ENCODE results near the gene SLC38A1. TPM values are rescaled to one million over a fixed set of nuclear protein-coding genes. Genes with fewer than 3 reads are reported as not detected.

SLC38A1 gene
- total RNA-seq, 1 donor from 2014 or later: 58.5 TPM

DNA sequence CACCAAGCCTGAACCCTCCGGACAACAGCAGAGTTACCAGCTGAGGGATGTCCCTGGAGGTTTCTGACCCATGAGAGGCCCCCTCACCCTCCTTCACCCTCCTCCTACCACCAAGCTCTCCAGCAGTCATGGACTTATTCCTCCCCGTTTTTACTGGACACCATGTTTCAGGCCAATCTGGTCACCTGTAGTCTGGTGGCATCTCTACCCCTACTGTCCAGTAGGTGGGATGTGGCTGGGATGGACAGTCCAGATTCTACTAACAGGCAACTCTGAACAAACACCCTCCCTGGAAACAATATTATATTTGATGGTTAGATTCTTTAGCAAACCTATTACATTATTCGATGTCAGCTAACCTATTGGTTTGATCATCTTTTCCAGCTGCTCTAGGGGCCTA, 83.2 kb downstream of the SLC38A1 start:
- TF ChIP-seq, protein P1, sequence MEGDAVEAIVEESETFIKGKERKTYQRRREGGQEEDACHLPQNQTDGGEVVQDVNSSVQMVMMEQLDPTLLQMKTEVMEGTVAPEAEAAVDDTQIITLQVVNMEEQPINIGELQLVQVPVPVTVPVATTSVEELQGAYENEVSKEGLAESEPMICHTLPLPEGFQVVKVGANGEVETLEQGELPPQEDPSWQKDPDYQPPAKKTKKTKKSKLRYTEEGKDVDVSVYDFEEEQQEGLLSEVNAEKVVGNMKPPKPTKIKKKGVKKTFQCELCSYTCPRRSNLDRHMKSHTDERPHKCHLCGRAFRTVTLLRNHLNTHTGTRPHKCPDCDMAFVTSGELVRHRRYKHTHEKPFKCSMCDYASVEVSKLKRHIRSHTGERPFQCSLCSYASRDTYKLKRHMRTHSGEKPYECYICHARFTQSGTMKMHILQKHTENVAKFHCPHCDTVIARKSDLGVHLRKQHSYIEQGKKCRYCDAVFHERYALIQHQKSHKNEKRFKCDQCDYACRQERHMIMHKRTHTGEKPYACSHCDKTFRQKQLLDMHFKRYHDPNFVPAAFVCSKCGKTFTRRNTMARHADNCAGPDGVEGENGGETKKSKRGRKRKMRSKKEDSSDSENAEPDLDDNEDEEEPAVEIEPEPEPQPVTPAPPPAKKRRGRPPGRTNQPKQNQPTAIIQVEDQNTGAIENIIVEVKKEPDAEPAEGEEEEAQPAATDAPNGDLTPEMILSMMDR (IDR thresholded peaks at IDR 0.05): no peak

DNA sequence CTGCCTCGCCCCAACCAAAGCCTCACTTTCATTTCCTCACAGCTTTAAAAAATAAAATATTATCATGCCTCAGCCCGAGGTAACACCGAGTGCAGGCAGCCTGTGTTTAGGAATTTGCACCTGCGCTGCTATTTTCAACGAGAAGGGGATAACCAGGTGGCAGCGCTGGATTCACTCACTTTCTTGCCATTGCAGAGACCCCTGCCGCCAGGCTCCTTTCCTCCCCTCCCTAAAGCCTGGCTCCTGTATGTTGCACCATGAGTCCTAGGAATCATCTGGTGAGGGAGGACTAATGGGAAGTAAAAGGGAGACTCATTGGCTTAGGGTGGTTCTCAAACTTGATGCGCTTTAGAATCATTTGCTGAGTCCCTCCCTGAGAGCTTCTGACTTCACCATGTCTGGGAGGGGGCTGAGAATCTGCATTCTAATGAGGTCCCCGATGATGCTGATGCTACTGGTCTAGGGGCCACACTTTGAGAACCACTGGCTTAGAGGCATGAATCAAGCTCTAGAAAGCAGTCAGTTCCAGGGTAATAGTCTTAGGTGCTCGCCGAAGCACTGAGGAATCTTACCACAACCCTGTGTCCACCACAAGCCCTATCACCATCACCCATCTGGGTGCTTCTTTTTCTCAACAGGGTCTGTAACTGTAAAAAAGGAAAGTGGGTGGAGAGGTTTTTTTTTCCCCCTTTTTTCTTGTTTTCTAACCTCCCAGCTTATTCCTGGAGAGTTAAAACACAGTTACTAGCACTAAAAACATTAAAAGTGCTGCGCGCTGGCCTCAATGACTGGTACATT, 83.8 kb downstream of the SLC38A1 start:
- Histone ChIP-seq H3K4me3 (no peak overlapping the region), H3K27ac (no peak overlapping the region), H3K9me3 (no peaks in the 10 kb centered on the region), H3K4me1 (peaks cover 6% of the 10 kb centered on the region), H3K27me3 (no peaks in the 10 kb centered on the region), H3K36me3 (no peaks in the 10 kb centered on the region)
- intact Hi-C loops (cut with DNase I): no loop called here
- DNase-seq (no peak), ATAC-seq (no peak)
- TF ChIP-seq, protein P1 (IDR thresholded peaks at IDR 0.05): no peak

More for the DNA sequence above, 83.2 kb downstream of the SLC38A1 start:
- peaks cover 6% of the 10 kb centered on the region for H3K4me1 ChIP-seq
- H3K36me3 ChIP-seq: no peaks in the 10 kb centered on the region
- H3K4me3 ChIP-seq: no peak overlapping the region
- DNase-seq (no peak), ATAC-seq (no peak)
- H3K27ac ChIP-seq: no peak overlapping the region
- no peaks in the 10 kb centered on the region for H3K9me3 ChIP-seq
- intact Hi-C loops (cut with DNase I): no loop called here
- no peaks in the 10 kb centered on the region for H3K27me3 ChIP-seq

DNA sequence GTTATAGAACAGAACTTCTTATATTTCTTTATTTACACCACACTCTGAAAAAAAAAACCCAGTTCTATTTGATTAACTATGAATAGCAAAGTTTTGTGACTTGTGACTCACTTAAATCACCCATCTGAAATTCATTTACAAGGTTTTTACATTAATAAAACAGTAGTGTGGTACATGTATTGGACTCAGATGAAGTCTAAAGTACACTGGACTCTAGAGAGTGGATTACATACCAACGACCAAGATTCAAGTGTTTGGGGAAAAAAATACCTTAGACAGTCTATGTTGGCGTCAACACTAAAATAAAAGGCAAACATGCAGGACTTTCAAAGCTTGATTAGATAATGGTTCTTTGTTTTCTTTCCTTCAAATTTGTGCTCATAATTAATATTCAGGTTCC, 85.7 kb downstream of the SLC38A1 start:
- intact Hi-C loops (cut with DNase I): no loop called here
- peaks cover 6% of the 10 kb centered on the region for H3K4me1 ChIP-seq
- no peak for ATAC-seq
- no peak overlapping the region for H3K27ac ChIP-seq
- no peak for DNase-seq
- H3K36me3 ChIP-seq: no peaks in the 10 kb centered on the region
- H3K9me3 ChIP-seq: no peaks in the 10 kb centered on the region
- TF ChIP-seq, protein P1 (IDR thresholded peaks at IDR 0.05): no peak
- no peak overlapping the region for H3K4me3 ChIP-seq
- H3K27me3 ChIP-seq: no peaks in the 10 kb centered on the region

DNA sequence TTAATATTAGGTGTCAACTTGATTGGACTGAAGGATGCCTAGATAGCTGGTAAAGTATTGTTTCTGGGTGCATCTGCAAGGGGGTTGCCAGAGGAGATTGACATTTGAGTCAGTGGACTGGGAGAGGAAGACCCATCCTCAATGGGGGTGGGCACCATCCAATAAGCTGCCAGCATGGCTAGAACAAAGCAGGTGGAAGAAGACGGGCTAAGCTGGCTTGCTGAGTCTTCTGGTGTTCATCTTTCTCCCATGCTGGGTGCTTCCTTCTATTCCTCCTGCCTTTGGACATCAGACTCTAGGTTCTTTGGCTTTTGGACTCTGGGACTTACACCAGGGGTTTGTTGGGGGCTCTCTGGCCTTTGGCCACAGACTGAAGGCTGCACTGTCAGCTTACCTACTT, 87.4 kb downstream of the SLC38A1 start:
- Histone ChIP-seq H3K4me1 (peaks cover 11% of the 10 kb centered on the region), H3K4me3 (no peak overlapping the region), H3K9me3 (no peaks in the 10 kb centered on the region), H3K36me3 (no peaks in the 10 kb centered on the region), H3K27ac (no peak overlapping the region), H3K27me3 (no peaks in the 10 kb centered on the region)
- ATAC-seq: no peak
- intact Hi-C loops (cut with DNase I): no loop called here
- TF ChIP-seq, protein P1 (IDR thresholded peaks at IDR 0.05): no peak
- no peak for DNase-seq

DNA sequence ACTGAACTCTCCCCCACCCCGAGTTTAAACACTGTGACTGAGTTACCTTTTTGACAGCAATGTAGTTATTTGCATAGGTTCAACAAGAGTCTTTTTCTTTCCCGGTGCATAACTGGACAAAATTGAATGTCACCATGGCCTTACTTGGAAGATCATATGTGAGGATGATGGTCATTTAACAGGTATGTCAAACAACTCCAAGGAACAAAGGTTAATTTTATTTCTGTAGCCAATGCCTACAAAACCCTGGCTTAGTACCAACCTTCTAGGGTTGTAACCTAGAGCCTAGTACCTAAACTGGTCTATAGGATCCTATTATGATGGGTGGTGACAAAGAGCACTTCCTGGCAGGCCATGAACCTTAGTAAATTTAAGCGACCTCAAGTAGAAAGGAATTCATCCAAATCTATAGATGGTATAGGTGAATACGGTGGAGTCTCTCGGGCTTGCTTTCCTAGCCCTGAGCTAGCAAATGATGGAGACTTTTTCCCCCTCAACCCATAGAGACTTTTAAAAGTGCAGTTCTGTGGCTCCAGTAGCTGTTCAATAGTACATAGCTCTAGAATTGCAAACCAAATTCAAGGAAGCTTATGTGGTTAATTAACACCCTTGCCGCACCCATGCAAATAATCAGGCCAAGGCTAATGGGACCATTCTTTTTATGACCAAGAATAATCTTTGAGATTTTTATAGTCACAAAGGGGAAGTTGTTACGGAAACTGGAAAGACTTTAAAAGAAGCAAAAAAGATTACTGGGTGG, 89.0 kb downstream of the SLC38A1 start:
- H3K36me3 ChIP-seq: no peaks in the 10 kb centered on the region
- no peak overlapping the region for H3K27ac ChIP-seq
- no peak overlapping the region for H3K4me3 ChIP-seq
- intact Hi-C loops (cut with DNase I): no loop called here
- DNase-seq: no peak
- TF ChIP-seq, protein P1 (IDR thresholded peaks at IDR 0.05): no peak
- no peak for ATAC-seq
- no peaks in the 10 kb centered on the region for H3K9me3 ChIP-seq
- no peaks in the 10 kb centered on the region for H3K27me3 ChIP-seq
- peaks cover 11% of the 10 kb centered on the region for H3K4me1 ChIP-seq
